Fibroblast of lung (primary cell): ENCODE data around the gene GSPT1. TPM values are rescaled to one million over a fixed set of nuclear protein-coding genes. Genes with fewer than 3 reads are reported as not detected.

ENCODE experiments used
- DNase-seq, 2 donors: peaks; one replicate each; pipeline versions ENCODE4 v3.0.0 to v3.0.0-alpha.2; 2010; ENCODE audit warnings: low read depth in 2 of 2
- H2AFZ ChIP-seq: 2 replicates; pipeline ENCODE4 v1.5.1; 2012; ENCODE audit warnings: low read length, control low read depth, inconsistent platforms
- H3K27ac ChIP-seq: 2 replicates; pipeline ENCODE4 v1.5.1; 2011; ENCODE audit warnings: low read length, control low read depth; ENCODE audit not compliant: insufficient read depth
- H3K27me3 ChIP-seq: 2 replicates; pipeline ENCODE4 v1.5.1; 2011; ENCODE audit warnings: mild to moderate bottlenecking, low read length; ENCODE audit not compliant: control insufficient read depth, insufficient read depth
- H3K36me3 ChIP-seq: 2 replicates; pipeline ENCODE4 v1.5.1; 2011; ENCODE audit warnings: low read length; ENCODE audit not compliant: control insufficient read depth, insufficient read depth
- H3K4me1 ChIP-seq: 2 replicates; pipeline ENCODE4 v1.5.1; 2011; ENCODE audit warnings: low read length; ENCODE audit not compliant: control insufficient read depth, insufficient read depth; ENCODE audit errors: extremely low read depth
- H3K4me2 ChIP-seq: 2 replicates; pipeline ENCODE4 v1.5.1; 2011; ENCODE audit warnings: low read length, control low read depth; ENCODE audit not compliant: insufficient read depth; ENCODE audit errors: extremely low read depth
- H3K4me3 ChIP-seq, 4 experiments: fragments of 200-600 bp in 1 of 4; sonication (generic) in 1 of 4; replicated peaks in 1 of 4; 2 replicates each; pipeline ENCODE4 v1.5.1; 2011 to 2016; ENCODE audit warnings: low read length in 4 of 4, low read depth in 3 of 4, mild to moderate bottlenecking in 3 of 4, control low read depth in 2 of 4, inconsistent platforms in 1 of 4, mixed read lengths in 1 of 4; ENCODE audit not compliant: insufficient read depth in 1 of 4; ENCODE audit errors: control extremely low read depth in 1 of 4
- H3K79me2 ChIP-seq: 2 replicates; pipeline ENCODE4 v1.5.1; 2012; ENCODE audit warnings: mild to moderate bottlenecking, low read length, inconsistent platforms; ENCODE audit not compliant: control insufficient read depth, insufficient read depth
- H3K9ac ChIP-seq: 2 replicates; pipeline ENCODE4 v1.5.1; 2011; ENCODE audit warnings: mild to moderate bottlenecking, low read length, control low read depth; ENCODE audit not compliant: insufficient read depth
- H3K9me3 ChIP-seq: 2 replicates; pipeline ENCODE4 v1.5.1; 2012; ENCODE audit warnings: low read depth, low read length; ENCODE audit not compliant: control insufficient read depth, insufficient read depth
- H4K20me1 ChIP-seq: 2 replicates; pipeline ENCODE4 v1.5.1; 2011; ENCODE audit warnings: low read length; ENCODE audit not compliant: control insufficient read depth, insufficient read depth; ENCODE audit errors: extremely low read depth
- EZH2 ChIP-seq: IDR thresholded peaks from 2 replicates; pipeline ENCODE4 v1.5.1; 2012; ENCODE audit warnings: low read length, control low read depth, mild to moderate bottlenecking; ENCODE audit errors: missing control alignments
- polyA plus RNA-seq, 2 donors: library from polyadenylated mRNA; depleted of rRNA in 1 of 2; stranded (reverse) in 1 of 2; unstranded in 1 of 2; fragments of >200 nt; gene quantifications; 2 replicates each; pipeline ENCODE4 v1.2.1, GENCODE V29; 2011 to 2012; ENCODE audit warnings: missing spikeins in 1 of 2
- total RNA-seq: library from RNA; depleted of rRNA; stranded (reverse); fragments of >200 nt; gene quantifications from 2 replicates; pipeline ENCODE4 v1.2.1, GENCODE V29; 2014
- TF ChIP-seq, protein P1 (sequence below), 2 donors: IDR thresholded peaks in 1 of 2; conservative IDR thresholded peaks in 1 of 2; 1 replicate in 1 of 2; 2 replicates in 1 of 2; pipeline ENCODE4 v1.5.1; 2011 to 2012; ENCODE audit warnings: low read length in 2 of 2, control low read depth in 1 of 2, inconsistent platforms in 1 of 2, low read depth in 1 of 2, mild to moderate bottlenecking in 1 of 2

The GSPT1 gene
- total and polyA plus RNA-seq, 2 donors (not counting 1 experiment from before 2014, with no cell fraction given) = 57.3 to 116 TPM

DNA sequence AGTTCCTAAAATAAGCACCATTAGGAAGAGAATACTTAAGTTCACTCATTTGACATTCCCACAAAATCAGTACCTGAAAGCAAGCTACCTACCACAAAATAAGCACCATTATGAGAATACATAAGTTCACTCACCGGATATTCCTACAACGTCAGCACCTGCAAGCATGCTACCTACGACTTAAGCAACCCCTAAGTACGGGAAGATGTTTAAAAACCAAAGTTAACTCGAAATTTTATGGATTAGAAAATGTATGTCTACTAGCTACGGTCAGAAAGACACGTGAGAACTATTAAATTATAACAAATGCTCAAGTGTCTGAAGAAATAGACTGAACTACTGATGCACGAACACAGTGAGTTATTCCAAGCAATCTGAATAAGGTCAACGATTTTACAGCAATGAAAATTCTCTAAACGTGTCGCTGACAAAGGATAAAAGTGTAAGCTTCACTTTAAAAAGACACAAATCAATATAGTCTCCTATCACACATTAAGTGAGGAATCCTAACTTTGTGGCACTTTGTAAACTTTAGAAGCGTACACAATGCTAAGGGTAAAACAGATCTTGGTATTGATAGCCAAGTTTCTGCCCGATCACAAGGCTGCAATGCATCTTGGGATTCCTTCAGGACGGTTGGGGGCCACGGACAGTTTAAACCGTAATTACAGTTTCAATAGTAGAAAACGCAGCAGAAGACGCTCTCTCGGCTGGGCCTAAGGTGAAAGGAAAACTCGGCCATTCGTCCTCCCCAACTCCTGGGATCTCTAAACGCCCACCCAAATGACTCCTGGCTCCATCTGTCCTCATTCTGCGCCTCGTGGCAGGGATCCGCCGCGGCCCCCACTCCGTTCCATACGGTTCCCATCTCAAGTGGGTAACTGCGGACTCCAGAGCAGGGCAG lies 1.3 kb downstream of the GSPT1 start:
- H4K20me1 ChIP-seq = no peaks in the 10 kb centered on the region
- DNase-seq = peak; percentile 39 to 45
- H3K4me1 ChIP-seq = peaks cover 8% of the 10 kb centered on the region
- H3K79me2 ChIP-seq = peaks cover 59% of the 10 kb centered on the region
- peak overlapping the region; percentile 59 to 93 (median 75) for H3K4me3 ChIP-seq
- H3K4me2 ChIP-seq = peak overlapping the region; percentile 65
- peak overlapping the region; percentile 64 for H3K27ac ChIP-seq
- no peaks in the 10 kb centered on the region for H3K36me3 ChIP-seq
- no peaks in the 10 kb centered on the region for H3K9me3 ChIP-seq
- peak overlapping the region; percentile 64 for H3K9ac ChIP-seq
- peak overlapping the region; percentile 75 for H2AFZ ChIP-seq
- H3K27me3 ChIP-seq = no peaks in the 10 kb centered on the region
- TF ChIP-seq, protein P1, sequence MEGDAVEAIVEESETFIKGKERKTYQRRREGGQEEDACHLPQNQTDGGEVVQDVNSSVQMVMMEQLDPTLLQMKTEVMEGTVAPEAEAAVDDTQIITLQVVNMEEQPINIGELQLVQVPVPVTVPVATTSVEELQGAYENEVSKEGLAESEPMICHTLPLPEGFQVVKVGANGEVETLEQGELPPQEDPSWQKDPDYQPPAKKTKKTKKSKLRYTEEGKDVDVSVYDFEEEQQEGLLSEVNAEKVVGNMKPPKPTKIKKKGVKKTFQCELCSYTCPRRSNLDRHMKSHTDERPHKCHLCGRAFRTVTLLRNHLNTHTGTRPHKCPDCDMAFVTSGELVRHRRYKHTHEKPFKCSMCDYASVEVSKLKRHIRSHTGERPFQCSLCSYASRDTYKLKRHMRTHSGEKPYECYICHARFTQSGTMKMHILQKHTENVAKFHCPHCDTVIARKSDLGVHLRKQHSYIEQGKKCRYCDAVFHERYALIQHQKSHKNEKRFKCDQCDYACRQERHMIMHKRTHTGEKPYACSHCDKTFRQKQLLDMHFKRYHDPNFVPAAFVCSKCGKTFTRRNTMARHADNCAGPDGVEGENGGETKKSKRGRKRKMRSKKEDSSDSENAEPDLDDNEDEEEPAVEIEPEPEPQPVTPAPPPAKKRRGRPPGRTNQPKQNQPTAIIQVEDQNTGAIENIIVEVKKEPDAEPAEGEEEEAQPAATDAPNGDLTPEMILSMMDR (conservative IDR thresholded peaks at IDR 0.05 in 1 of 2, IDR thresholded peaks at IDR 0.05 in 1 of 2; ENCODE audit: low read depth in 1 of 2, low read length in 2 of 2) = no peak
- TF ChIP-seq EZH2 = no peak

GRCh38 chr16:11913425-11914079 lies 2.2 kb downstream of the GSPT1 start:
- H4K20me1 ChIP-seq = no peaks in the 10 kb centered on the region
- no peaks in the 10 kb centered on the region for H3K36me3 ChIP-seq
- H3K27me3 ChIP-seq = no peaks in the 10 kb centered on the region
- no peak overlapping the region for H3K9ac ChIP-seq
- peak overlapping the region; percentile 8 for H3K27ac ChIP-seq
- TF ChIP-seq EZH2 = no peak
- TF ChIP-seq, protein P1 (conservative IDR thresholded peaks at IDR 0.05 in 1 of 2, IDR thresholded peaks at IDR 0.05 in 1 of 2; ENCODE audit: low read depth in 1 of 2, low read length in 2 of 2) = no peak
- peak overlapping the region; percentile 59 to 93 (median 75) for H3K4me3 ChIP-seq
- H3K4me1 ChIP-seq = peaks cover 8% of the 10 kb centered on the region
- no peaks in the 10 kb centered on the region for H3K9me3 ChIP-seq
- no peak overlapping the region for H2AFZ ChIP-seq
- peaks cover 68% of the 10 kb centered on the region for H3K79me2 ChIP-seq
- peak overlapping the region; percentile 65 for H3K4me2 ChIP-seq
- peak; percentile 6 to 58 for DNase-seq
